Osteoblast (primary cell): ENCODE measurements around the gene HPCAL1. TPM values are rescaled to one million over a fixed set of nuclear protein-coding genes. Genes with fewer than 3 reads are reported as not detected.

Experiments
- DNase-seq: peaks from one replicate; pipeline ENCODE4 v3.0.0; 2011; ENCODE audit warnings: low spot score, mixed read lengths; ENCODE audit not compliant: insufficient read length; ENCODE audit errors: missing footprints
- H2AFZ ChIP-seq: 2 replicates; pipeline ENCODE4 v1.6.0; 2011; ENCODE audit warnings: mild to moderate bottlenecking, low read length
- H3K27ac ChIP-seq: 2 replicates; pipeline ENCODE4 v1.5.1; 2011; ENCODE audit warnings: mild to moderate bottlenecking, low read depth, low read length, moderate library complexity
- H3K27me3 ChIP-seq: 2 replicates; pipeline ENCODE4 v1.6.0; 2012; ENCODE audit warnings: mild to moderate bottlenecking, control low read depth, inconsistent platforms, low read length, moderate library complexity; ENCODE audit not compliant: insufficient read depth
- H3K36me3 ChIP-seq: 2 replicates; pipeline ENCODE4 v1.5.1; 2011; ENCODE audit warnings: mild to moderate bottlenecking, low read length, control low read depth, moderate library complexity; ENCODE audit not compliant: insufficient read depth
- H3K4me1 ChIP-seq: 2 replicates; pipeline ENCODE4 v1.5.1; 2011; ENCODE audit warnings: mild to moderate bottlenecking, low read length, control low read depth, moderate library complexity; ENCODE audit not compliant: insufficient read depth
- H3K4me2 ChIP-seq: 2 replicates; pipeline ENCODE4 v1.6.0; 2011; ENCODE audit warnings: mild to moderate bottlenecking, low read length; ENCODE audit not compliant: insufficient read depth
- H3K4me3 ChIP-seq: fragments of 200-600 bp; sonication (generic); 3 replicates; pipeline ENCODE4 v1.5.1; 2012; ENCODE audit warnings: mild to moderate bottlenecking, low read length, inconsistent platforms; ENCODE audit not compliant: insufficient read depth
- H3K79me2 ChIP-seq: 2 replicates; pipeline ENCODE4 v1.6.0; 2012; ENCODE audit warnings: mild to moderate bottlenecking, low read length, control low read depth, inconsistent platforms; ENCODE audit not compliant: insufficient read depth
- H3K9me3 ChIP-seq: 2 replicates; pipeline ENCODE4 v1.5.1; 2011; ENCODE audit warnings: low read depth, low read length, control low read depth
- H4K20me1 ChIP-seq: 2 replicates; pipeline ENCODE4 v1.6.0; 2012; ENCODE audit warnings: mild to moderate bottlenecking, low read length, control low read depth; ENCODE audit not compliant: insufficient read depth
- CTCF ChIP-seq: IDR thresholded peaks from 2 replicates; pipeline ENCODE4 v1.5.1; 2011; ENCODE audit warnings: mild to moderate bottlenecking, low read depth, low read length, moderate library complexity; ENCODE audit errors: extremely low read depth
- total RNA-seq: library from RNA; depleted of rRNA; stranded (reverse); fragments of >200 nt; gene quantifications from 2 replicates; pipeline ENCODE4 v1.2.3, GENCODE V29; 2012

The HPCAL1 gene
- total RNA-seq, 1 donor: 57.2 TPM

GRCh38 chr2:10300328-10300920 lies 2.3 kb upstream of the HPCAL1 start:
- Histone ChIP-seq H3K4me3 (no peak overlapping the region), H3K9me3 (no peaks in the 10 kb centered on the region), H3K36me3 (no peaks in the 10 kb centered on the region), H3K4me1 (peaks cover 22% of the 10 kb centered on the region), H3K79me2 (peaks cover 26% of the 10 kb centered on the region), H2AFZ (no peak overlapping the region), H3K27me3 (no peaks in the 10 kb centered on the region), H3K4me2 (no peak overlapping the region), H3K27ac (no peak overlapping the region), H4K20me1 (peaks cover 2% of the 10 kb centered on the region)
- DNase-seq: no peak
- no peak for TF ChIP-seq CTCF

- H3K9me3 ChIP-seq: no peaks in the 10 kb centered on the region
- peak; percentile 61 for DNase-seq
- no peak overlapping the region for H3K4me2 ChIP-seq
- H2AFZ ChIP-seq: no peak overlapping the region
- no peak overlapping the region for H3K27ac ChIP-seq
- peaks cover 9% of the 10 kb centered on the region for H4K20me1 ChIP-seq
- H3K4me1 ChIP-seq: peaks cover 27% of the 10 kb centered on the region
- TF ChIP-seq CTCF: no peak
- no peaks in the 10 kb centered on the region for H3K27me3 ChIP-seq
- no peak overlapping the region for H3K4me3 ChIP-seq
- H3K36me3 ChIP-seq: no peaks in the 10 kb centered on the region
- H3K79me2 ChIP-seq: peaks cover 34% of the 10 kb centered on the region
These were observed 1.4 kb upstream of the HPCAL1 start for GRCh38 chr2:10300997-10301940.

GRCh38 chr2:10301941-10302478 lies 694 bp upstream of the HPCAL1 start:
- no peaks in the 10 kb centered on the region for H3K36me3 ChIP-seq
- DNase-seq: no peak
- H3K79me2 ChIP-seq: peaks cover 41% of the 10 kb centered on the region
- TF ChIP-seq CTCF: no peak
- peak overlapping the region; percentile 91 for H3K4me2 ChIP-seq
- peaks cover 29% of the 10 kb centered on the region for H3K4me1 ChIP-seq
- peaks cover 16% of the 10 kb centered on the region for H4K20me1 ChIP-seq
- no peak overlapping the region for H3K27ac ChIP-seq
- H2AFZ ChIP-seq: peak overlapping the region; percentile 73
- no peaks in the 10 kb centered on the region for H3K27me3 ChIP-seq
- H3K4me3 ChIP-seq: peak overlapping the region; percentile 92
- no peaks in the 10 kb centered on the region for H3K9me3 ChIP-seq
